Left cardiac atrium (tissue), 4 donors: ENCODE measurements around the gene SRRD. TPM values are rescaled to one million over a fixed set of nuclear protein-coding genes. Genes with fewer than 3 reads are reported as not detected.

Source experiments
- ATAC-seq, 2 donors: fragments of 200-7000 bp; cut with Tn5 transposase; one replicate each; pipeline ENCODE4 v1.9.1; 2020; ENCODE audit warnings: mild to moderate bottlenecking in 2 of 2, moderate library complexity in 2 of 2
- DNase-seq: peaks from one replicate; pipeline ENCODE4 v3.0.0-alpha.2; 2020
- intact Hi-C, 2 donors: fragments of 100-400 bp; cut with DNase I; formaldehyde crosslinking; loops; one replicate each; pipeline versions ENCODE4 v1.14.1 to v1.15.1; 2022 to 2023
- total RNA-seq, 2 donors: library from RNA; stranded (reverse); fragmentation: NEBNext Ultra II Directional; extraction: Animal tissue kit (Norgen Biotek cat#: 25700); gene quantifications; one replicate each; pipeline ENCODE4 v1.2.1, GENCODE V29; 2021
- donor health status: DM: no; HTN: yes; CAD: no.
- donor health status: DM: no; HTN: yes; CAD: no; lungs with severe emphysema.
- donor health status: DM: yes; HTN: yes; CAD: no.
- donor health status: Dilated cardiomyopathy.

The SRRD gene
- total RNA-seq, 2 donors from 2014 or later, result 14.9 to 23.7 TPM

DNA sequence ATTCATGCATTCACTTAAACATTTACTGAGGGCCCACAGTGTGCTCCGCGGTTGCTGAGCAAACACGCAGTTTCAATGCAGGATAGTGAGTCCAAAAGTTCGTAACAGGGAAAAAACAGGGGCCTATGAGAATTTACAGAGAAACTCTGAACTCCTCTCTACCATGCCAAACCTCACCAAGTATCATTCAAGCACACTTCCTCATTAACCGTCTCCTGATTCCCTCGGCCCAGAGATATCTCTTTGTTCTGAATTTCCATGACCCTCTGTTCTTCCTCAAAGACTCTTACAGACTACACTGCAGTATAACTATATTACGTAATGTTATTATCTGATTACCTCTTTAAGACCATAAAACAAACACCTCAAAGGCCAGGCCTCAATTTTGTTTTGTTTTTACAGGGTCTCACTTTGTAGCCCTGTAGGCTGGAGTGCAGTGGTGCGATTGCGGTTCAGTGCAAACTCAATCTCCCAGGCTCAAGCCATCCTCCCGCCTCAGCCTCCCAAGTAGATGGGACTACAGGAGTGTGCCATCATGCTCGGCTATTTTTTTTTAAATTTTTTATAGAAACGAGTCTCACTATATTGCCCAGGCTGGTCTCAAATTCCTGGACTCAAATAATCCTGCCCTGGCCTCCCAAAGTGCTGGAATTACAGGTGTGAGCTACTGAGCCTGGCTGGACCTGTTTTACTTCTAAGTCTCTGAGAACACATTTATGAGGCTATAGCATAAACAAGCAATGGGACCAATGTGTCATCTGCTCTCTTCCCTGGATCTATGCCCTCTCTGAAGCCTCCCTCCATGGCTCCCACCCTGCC, 3.7 kb upstream of the SRRD start:
- DNase-seq, result no peak
- intact Hi-C loops, result no loop called here
- ATAC-seq, result no peak

DNA sequence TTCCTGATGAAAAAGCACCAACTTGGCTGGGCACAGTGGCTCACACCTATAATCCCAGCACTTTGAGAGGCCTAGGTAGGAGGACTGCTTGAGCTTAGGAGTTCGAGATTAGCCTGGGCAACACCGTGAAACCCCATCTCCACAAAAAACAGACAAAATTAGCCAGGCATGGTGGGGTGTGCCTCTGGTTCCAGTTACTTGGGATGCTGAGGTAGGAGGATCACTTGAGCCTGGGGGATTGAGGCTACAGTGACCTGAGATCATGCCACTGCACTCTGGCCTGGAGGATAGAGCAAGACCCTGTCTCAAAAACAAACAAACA, 3.1 kb upstream of the SRRD start:
- intact Hi-C loops, result no loop called here
- ATAC-seq (no peak), DNase-seq (no peak)

DNA sequence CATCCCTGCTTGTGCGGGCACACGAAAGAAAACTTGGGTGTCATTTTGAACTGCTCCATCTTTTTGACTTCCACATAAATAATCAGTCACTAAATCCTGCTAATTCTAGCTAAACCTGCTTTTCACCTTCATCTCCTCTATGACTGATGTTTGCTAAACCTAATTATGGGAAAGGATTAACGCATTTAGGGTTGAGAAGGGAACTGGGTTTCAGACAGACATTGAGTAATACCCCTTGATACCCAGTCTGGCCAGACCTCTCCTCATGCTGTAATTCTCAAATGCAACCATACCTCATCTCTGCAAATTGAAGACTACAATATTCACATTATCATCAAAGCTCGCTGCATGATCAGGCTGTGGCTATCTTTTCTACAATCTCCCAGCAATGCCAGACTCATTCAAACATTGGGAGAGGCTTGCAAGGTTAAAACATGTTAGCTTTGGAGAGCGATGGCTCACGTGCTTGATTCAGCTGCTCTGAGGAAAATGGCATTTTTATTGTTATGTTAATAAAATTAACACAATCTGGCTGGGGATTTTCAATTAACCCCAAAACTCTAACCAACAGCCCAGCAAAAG, 2.5 kb upstream of the SRRD start:
- intact Hi-C loops, result no loop called here
- no peak for ATAC-seq

DNA sequence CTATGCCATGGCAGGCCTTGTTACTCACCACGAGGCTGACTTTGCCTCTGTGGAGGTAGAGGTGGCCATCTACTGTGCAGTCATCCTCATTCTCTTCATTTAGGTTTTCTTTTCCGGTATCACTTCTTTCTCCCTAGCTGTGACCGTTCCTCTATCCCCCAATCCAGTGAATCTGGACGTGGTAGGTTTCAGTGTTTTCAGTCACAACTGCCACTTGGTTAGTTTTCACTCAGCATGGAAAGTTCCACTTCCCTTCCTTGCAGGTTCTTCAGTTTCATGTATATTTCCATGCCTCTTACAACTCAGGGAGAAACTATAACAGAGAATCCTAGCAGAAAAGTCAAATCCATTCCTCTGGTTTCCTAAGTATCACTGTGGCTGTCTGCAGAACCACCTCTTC, 2.0 kb upstream of the SRRD start:
- intact Hi-C loops, result no loop called here
- DNase-seq (no peak), ATAC-seq (no peak)

More for the DNA sequence above, 2.5 kb upstream of the SRRD start:
- no peak for DNase-seq

DNA sequence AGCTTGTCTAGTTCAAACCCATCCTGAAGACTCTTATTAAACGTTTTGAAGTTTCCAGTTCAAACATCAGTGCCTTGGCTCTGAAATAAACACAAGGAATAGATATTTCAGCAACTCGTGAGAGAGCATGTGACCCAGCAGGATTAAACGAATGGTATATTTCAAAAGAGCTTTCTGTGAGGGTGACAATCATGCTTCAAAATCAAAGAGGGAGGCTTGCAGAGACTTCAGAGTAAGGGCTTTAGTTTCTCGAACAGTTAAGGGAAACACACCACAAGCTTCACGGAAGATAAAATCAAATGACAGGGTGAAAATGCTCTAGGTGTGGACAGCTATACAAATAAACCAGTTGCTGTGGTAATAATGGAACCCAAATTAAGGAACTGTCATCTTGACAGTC, 1.5 kb upstream of the SRRD start:
- intact Hi-C loops, result no loop called here
- ATAC-seq (no peak), DNase-seq (no peak)

DNA sequence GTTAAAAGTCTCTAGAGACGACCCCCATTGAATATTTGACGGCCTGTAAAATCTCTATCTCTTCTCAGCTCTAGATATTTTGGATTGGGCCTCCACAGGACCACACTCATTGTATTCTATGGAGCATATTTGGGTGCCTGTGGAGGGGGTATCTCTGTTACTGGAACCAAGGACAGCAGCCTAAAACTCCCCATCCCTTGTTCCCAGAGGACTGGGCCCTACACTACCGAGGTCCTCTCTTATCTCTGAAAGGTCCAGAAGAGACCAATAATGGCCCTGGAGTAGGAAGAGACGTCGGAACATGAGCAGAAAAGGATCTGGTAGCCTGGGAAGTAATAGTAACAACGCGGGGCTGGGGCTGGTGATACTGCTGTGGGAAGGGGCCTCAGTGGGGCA, 636 bp upstream of the SRRD start:
- ATAC-seq (peak in 1 of 2 donors; percentile 8), DNase-seq (no peak)
- intact Hi-C loops, result no loop called here

DNA sequence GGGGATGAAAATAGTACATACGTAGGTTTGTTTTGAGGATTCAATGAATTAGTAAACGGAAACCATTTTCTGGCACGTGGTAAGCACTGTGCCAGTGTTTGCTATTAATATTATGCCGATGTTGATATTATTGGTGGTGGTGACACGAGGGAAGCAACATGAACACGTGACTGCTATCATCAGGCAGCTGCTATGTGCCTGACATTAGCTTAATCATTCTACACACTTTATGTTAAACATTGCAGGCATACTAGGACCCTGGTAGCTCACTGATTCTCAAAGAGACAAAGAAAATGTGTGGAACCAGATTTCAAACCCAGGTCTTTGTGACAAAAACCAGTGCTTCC, 656 bp downstream of the SRRD start:
- no peak for DNase-seq
- intact Hi-C loops, result no loop called here
- ATAC-seq, result no peak

DNA sequence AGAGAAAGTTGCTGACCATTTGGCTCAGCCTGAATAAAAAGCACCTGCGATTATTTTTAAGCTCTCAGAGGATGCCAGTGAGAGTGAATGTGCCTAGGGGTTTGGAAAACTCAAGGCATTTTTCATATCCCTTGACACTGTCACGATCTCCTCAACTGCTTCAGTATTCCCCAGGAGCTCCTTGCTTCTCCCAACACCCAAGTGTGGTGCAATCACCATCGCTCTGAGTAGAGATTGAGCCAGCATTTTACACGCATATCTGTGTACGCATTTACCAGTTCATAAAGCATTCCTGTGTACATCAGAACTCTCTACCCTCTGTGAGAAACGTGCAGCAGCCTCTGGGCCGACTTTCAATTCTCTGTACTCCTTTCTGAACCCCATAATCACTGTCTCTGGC, 1.3 kb downstream of the SRRD start:
- intact Hi-C loops, result no loop called here

DNA sequence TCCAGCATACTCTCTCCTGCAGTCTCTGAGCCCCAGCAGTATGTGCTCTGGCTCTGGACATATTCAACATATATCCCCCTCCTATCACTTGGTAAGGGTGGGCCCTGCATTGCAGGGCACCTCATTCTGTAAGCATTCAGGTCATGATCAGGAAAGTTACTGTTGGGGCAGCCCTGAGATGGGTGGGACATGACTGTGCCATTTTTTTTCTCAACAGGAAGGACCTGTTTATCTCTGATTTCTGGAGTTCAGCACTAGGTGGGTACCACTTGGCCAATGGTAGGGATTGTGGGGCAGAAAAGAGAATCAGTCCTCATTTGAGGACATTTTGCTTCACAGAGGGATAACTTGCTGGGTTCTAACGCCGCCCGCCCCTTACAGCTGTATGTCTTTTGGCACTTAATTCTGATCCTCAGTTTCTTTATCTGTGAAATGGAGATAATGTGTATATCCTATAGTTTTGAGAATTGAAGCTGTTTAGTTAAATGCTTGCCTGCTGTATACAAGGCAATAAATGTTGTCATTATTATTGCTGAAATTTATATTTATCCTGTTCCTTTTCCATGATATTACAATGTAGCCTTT, 2.2 kb downstream of the SRRD start:
- intact Hi-C loops, result no loop called here
- DNase-seq (no peak), ATAC-seq (no peak)

More for the DNA sequence above, 1.3 kb downstream of the SRRD start:
- DNase-seq, result no peak
- ATAC-seq, result no peak

DNA sequence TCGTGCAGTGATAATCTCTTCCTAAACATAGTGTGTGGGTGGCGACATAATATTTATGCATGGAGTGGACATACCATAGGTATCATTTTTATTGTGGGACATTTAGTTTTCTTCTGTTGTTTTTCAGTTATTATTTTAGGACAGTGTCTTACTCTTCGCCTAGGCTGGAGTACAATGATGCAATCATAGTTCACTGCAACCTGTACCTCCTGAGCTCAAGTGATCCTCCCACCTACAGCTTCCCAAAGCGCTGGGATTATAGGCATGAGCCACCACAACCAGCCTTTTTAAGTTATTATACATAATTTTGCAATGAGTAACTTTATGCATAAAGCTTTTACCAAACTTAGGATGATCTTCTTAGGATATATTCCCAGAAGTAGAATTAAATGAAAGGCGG, 2.7 kb downstream of the SRRD start:
- intact Hi-C loops, result no loop called here
- DNase-seq, result no peak
- ATAC-seq, result no peak

DNA sequence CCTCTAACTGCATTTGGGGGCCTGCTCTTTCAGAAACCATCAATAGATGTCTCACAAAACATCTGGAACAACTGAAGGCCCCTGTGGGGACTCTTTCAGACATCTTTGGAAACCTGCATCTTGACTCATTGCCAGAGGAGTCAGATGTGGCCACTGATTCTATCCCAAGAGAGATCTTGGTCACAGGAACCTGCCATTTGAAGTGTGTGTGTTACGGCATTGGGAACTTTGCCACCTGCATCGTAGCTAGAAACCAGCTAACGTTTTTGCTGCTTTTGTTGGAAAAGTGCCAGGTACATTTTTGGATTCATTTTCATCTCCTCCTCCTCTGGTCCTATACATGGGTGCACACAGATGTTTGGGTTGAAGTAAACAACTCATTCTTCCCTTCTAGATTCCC, 4.3 kb downstream of the SRRD start:
- DNase-seq, result no peak
- ATAC-seq, result no peak
- intact Hi-C loops, result no loop called here

DNA sequence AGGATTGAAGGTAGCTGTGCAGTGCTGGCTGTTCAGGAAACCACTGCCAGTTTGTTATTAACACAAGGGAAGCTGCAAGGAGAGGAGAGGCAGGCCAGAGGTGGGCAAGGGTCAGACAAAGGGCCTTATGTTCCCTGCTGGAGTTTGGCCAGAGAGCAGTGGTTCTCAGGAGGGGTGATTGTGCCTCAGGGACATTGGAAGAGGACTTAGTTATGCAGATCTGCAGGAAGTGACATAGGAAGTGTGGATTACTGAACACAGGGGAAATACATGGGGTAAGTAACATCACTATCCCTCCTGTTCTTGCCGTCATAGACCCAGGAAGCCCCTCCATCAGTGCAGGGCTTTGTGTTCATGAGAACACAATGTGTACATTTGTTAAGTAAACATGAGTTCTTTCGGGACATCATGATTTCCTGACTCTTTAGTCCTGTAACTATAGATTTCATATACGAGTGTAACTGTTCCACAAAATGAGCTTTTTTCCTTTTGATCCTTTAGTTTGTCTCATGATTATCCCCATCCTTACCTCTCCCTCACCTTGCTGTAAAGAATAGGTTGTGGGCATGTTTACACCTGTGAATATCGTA, 5.9 kb downstream of the SRRD start:
- no peak for ATAC-seq
- intact Hi-C loops, result no loop called here
- no peak for DNase-seq

DNA sequence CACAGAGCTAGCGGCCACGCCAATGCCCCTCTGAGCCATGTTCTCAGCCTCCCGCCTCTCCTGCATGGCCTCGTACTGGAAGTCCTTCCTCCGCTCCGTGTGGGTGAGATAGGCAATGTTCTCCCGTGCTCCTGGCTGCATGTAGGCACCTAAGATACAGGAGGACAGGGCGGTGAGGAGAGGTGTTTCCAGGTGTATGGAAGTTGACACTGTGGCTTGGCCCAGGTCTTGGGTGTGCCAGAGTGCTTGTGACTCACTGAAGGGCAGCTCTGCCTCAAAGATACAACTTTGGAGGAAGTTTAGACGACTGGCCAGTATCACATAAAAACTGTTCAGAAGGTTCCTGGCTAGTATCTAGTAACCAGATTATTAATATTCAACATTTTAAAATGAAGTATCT, 8.5 kb downstream of the SRRD start:
- intact Hi-C loops, result no loop called here
- ATAC-seq (no peak), DNase-seq (no peak)

DNA sequence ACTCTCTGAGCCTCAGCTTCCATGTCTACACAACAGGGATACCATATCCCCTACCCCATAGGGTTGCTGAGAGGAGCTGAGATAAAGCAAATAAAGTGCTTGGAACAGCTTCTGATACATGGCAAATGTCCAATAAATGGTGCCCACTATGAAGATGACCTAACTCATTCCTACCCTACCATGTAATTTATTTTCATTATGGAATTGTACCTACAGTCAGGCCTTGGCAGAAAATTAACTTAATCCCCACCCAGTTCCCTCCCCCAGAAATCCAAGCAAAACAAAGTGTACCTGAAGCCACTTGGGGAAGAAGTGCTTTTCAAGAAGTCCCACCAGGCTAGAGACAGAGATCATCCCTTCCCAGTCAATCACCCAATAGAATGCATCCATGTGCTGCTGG, 10.8 kb downstream of the SRRD start:
- DNase-seq (no peak), ATAC-seq (no peak)
- intact Hi-C loops, result no loop called here

DNA sequence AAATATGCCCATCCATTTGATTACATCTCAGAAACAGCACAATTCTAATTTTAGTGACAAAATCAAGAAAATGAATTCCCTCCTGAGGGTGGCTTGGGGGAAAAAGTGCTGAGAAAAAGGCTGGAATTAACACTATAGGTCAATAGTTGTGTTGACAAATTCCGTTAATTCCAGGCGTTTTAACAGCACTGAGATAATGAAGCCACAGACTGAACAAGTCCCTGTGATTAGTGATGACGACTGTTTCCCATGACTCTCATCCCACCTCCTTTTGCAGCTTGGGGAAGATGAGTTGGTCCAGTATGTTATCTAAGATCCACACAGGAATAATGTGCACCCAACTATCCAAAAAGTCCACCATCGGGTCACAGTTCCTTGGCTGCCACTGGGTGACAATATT, 12.8 kb downstream of the SRRD start:
- DNase-seq, result no peak
- intact Hi-C loops, result no loop called here
- ATAC-seq, result no peak

DNA sequence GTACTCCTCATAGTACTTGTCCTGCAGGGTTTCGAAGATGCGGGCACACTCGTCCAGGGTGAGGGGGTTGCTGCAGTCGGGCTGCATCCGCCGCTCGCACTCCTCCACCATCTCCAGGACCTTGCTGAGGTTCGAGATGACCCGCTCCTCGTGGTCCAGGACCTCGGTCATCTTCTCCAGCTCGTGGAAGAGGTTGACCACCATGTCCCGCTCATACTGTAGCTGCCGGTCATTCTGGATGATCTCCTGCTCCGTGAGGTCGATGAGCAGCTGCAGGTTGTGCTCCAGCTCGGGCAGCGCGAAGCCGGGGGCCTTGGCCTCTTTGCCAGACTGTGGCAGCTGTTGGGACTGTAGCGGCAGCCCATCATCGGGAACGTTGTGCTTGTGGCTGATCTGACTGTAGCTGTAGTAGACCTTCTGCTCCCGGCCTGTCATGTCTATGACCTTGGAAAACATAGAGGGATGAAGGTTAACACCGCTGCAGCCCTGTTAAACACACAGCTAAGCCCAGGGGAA, 15.6 kb downstream of the SRRD start:
- intact Hi-C loops, result no loop called here
- no peak for DNase-seq
- ATAC-seq, result no peak

DNA sequence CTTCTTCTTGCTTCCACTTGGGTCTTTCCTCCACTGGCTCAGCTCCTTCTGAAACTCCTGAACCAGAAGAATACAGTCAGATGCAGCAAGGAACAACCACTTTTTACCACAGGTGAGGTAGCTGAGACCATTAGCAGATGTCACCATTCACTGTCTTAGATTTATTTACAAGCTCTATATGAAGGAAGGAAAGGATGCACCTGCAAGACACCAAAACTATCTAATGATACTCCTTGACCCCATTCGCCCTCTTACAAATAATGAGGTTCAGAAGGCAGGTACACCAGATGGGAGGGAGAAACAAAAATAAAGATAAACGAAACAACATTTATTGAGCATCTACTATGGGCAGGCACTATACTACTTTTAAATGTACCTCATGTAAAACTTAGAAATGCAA, 18.3 kb downstream of the SRRD start:
- intact Hi-C loops, result no loop called here
- ATAC-seq, result no peak
- no peak for DNase-seq

DNA sequence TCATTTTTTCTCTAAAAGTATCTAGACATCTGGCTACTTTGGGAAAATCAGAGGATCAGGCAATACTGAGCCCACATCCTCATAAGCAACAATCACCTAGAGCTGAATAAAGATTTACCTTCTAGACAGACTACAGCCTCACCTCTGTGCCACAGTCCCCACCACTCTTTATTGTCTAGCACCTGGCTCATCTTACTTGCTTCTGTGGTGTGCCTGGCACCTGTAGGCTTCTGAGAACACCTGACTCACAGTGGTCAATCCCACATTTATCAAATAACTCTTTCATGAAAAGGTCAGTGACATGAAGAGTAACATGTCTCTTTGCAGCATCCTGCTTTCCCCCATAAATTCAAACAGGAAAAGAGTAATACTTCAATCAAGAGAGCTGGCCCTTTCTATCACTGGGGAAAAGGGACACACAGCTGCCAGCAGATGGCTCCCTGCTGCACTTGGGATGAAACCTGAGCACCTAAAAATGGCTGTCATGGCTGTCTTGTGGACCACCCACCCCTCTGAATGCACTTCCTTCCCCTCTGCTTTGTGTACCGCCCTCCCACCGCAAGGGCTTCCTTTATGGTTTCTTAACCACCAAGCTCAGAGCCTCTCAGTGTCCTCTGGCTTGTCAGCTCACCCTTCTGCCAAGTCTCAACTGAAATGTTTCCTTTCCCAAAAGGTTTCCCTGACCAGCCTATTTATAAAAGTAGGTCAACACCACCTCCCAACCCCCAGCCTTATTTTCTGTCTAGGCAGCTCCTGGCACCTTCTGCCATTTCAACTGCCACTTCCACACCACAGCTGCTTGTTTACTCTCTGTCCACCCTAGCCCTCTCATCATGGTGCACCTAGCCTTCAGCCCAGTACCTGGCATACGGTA, 19.2 kb downstream of the SRRD start:
- intact Hi-C loops, result no loop called here
- DNase-seq, result peak; percentile 44
- ATAC-seq, result peak; percentile 63 to 88

DNA sequence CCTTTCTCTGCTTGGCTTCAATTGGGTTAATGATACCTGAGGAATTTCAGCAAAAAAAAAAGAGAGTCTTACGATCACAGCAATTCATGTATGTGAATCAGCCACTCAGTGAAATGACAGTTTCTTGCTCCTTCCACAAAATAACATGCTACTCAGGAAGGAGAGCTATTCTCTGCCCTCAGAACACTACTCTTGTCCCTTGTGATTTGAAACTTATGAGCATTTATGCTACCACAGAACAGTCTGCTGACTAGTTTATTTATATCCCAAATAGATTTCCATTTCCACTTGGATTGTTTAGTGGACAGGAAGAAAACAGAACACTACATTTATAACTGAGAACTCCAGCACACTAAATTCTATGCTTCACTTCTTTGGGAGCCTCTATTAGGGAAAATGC, 20.1 kb downstream of the SRRD start:
- intact Hi-C loops, result no loop called here

DNA sequence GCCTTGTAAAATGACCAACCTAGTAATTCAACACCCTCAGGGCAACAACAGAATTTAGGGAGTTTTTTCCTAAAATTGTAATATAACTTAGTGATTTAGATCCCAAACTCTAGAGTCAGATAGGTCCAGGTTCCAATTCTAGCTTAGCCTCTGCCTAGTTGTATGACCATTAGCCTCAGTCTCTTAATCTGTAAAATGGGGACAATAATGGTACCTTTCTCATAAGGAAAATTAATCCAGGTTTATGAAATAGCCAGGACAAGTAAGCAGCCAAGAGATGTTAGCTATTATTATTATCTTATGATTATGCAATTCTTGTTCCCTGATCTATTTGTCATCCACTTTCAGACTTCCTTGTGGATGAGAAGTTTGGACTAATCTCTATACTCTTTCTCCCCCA, 24.5 kb downstream of the SRRD start:
- DNase-seq (no peak), ATAC-seq (no peak)
- intact Hi-C loops, result no loop called here

More for the DNA sequence above, 20.1 kb downstream of the SRRD start:
- DNase-seq (no peak), ATAC-seq (no peak)
